ENCODE measurements around the gene TESK2.

DNA sequence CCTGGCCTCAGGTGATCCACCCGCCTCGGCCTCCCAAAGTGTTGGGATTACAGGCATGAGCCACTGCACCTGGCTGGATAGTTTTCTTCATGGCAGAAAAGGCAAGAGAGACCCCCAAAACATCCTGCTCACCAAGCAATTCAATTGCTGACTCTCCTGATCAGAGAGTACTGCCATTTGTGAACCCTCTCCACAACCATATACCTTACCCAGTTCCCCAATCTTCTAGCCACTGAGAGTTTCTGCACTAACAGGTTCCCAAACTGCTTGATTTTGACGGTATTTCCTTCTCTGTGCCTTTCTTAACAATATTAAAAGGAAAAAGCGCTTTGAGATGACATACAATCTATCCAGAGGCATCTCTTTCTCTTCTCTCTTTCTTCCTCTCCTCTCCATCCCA is 110.8 kb downstream of the TESK2 start:
- TF ChIP-seq, protein P1, sequence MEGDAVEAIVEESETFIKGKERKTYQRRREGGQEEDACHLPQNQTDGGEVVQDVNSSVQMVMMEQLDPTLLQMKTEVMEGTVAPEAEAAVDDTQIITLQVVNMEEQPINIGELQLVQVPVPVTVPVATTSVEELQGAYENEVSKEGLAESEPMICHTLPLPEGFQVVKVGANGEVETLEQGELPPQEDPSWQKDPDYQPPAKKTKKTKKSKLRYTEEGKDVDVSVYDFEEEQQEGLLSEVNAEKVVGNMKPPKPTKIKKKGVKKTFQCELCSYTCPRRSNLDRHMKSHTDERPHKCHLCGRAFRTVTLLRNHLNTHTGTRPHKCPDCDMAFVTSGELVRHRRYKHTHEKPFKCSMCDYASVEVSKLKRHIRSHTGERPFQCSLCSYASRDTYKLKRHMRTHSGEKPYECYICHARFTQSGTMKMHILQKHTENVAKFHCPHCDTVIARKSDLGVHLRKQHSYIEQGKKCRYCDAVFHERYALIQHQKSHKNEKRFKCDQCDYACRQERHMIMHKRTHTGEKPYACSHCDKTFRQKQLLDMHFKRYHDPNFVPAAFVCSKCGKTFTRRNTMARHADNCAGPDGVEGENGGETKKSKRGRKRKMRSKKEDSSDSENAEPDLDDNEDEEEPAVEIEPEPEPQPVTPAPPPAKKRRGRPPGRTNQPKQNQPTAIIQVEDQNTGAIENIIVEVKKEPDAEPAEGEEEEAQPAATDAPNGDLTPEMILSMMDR (IDR thresholded peaks at IDR 0.05 in 8 of 11, conservative IDR thresholded peaks at IDR 0.05 in 3 of 11), result no peak
- TF ChIP-seq POLR2A (IDR thresholded peaks at IDR 0.05) (no peak), POLR2AphosphoS5 (IDR thresholded peaks at IDR 0.05) (no peak)
